Esophagus squamous epithelium (tissue), 5 donors: ENCODE measurements around the gene PUS10. TPM values are rescaled to one million over a fixed set of nuclear protein-coding genes. Genes with fewer than 3 reads are reported as not detected.

Experiments used
- DNase-seq: peaks from one replicate; lab custom pipeline; 2025; lab: John Stamatoyannopoulos, UW
- H3K27ac ChIP-seq, 4 donors: fragments of 200-600 bp; sonication (generic); one replicate each; pipeline ENCODE4 v1.5.1; 2016 to 2019; ENCODE audit warnings: mild to moderate bottlenecking in 1 of 4
- H3K27me3 ChIP-seq, 4 donors: fragments of 200-600 bp; sonication (generic); 1 replicate in 3 of 4; 2 replicates in 1 of 4; pipeline versions ENCODE4 v1.5.1 to v1.6.0; 2017 to 2021; ENCODE audit warnings: antibody characterized with exemption in 1 of 4
- H3K36me3 ChIP-seq, 3 donors: fragments of 200-600 bp; sonication (generic); one replicate each; pipeline ENCODE4 v1.5.1; 2016 to 2019
- H3K4me1 ChIP-seq, 3 donors: fragments of 200-600 bp; sonication (generic); one replicate each; pipeline ENCODE4 v1.5.1; 2017 to 2019
- H3K4me3 ChIP-seq, 4 donors: fragments of 200-600 bp; sonication (generic); 1 replicate in 3 of 4; 2 replicates in 1 of 4; pipeline ENCODE4 v1.5.1; 2016 to 2019; ENCODE audit warnings: mild to moderate bottlenecking in 2 of 4, moderate library complexity in 1 of 4
- H3K9me3 ChIP-seq, 3 donors: fragments of 200-600 bp; sonication (generic); one replicate each; pipeline ENCODE4 v1.5.1; 2016 to 2019
- CTCF ChIP-seq, 6 experiments: fragments of 450-650 bp in 4 of 6; fragments of 200-600 bp in 2 of 6; sonication (generic) in 2 of 6; IDR thresholded peaks; one replicate each; pipeline ENCODE4 v1.5.1; 2016 to 2019; ENCODE audit warnings: antibody characterized with exemption in 6 of 6, mild to moderate bottlenecking in 4 of 6, moderate library complexity in 4 of 6
- POLR2A ChIP-seq, 4 donors: fragments of 450-650 bp; IDR thresholded peaks; one replicate each; pipeline ENCODE4 v1.6.1; 2017; ENCODE audit warnings: antibody characterized with exemption in 4 of 4, mild to moderate bottlenecking in 4 of 4, moderate library complexity in 3 of 4
- WGBS, 2 donors: methylation state at CpG; one replicate each; pipeline ENCODE4 v1.1.5; 2018; 5-methylcytosine and 5-hydroxymethylcytosine counted together
- intact Hi-C: fragments of 100-400 bp; cut with DNase I; formaldehyde crosslinking; loops from one replicate; pipeline ENCODE4 v1.15.0; 2022
- total RNA-seq, 4 donors: library from RNA; depleted of rRNA; stranded (reverse); fragments of >200 nt; gene quantifications; one replicate each; pipeline ENCODE4 v1.1.0, GENCODE V29; 2016
- donor health status: DM: yes; HTN: yes; CAD: no.

PUS10 gene
- 1 to 10 TPM; 3.7 to 9.1 (median 5.4) TPM for total RNA-seq

- peaks cover 10 to 66% (median 20%) of the 10 kb centered on the region in 3 donors for H3K4me1 ChIP-seq
- intact Hi-C loops, result no loop called here
- peak in 2 of 4 donors; percentile 67 to 80 for TF ChIP-seq POLR2A (IDR thresholded peaks at IDR 0.05)
- TF ChIP-seq CTCF (IDR thresholded peaks at IDR 0.05), result peak in 1 of 6 experiments; percentile 1
- H3K27me3 ChIP-seq, result no peaks in the 10 kb centered on the region
- peak within 1 kb of the TSS; percentile 88 to 96 (median 92) for H3K27ac ChIP-seq
- DNase-seq, result peak; percentile 22
- H3K9me3 ChIP-seq, result no peaks in the 10 kb centered on the region
- peak within 1 kb of the TSS; percentile 63 to 94 (median 78) for H3K4me3 ChIP-seq
- H3K36me3 ChIP-seq, result peaks cover 3 to 21% (median 7%) of the 10 kb centered on the region in 3 donors
- WGBS, 2 donors, result 0 to 1% methylated on average over 8 to 14 of the region's 39 CpGs
Observed at GRCh38 chr2:61017556-61018317, at the start of gene PUS10, which contains the start of gene PEX13. Gene PUS10, minus strand, starts transcription at chr2:61018255. Its CDS starts 6,365 bp downstream, at chr2:61011890. Gene PEX13, plus strand, starts transcription at chr2:61017720. Its CDS starts 40 bp downstream, at chr2:61017760.

GRCh38 chr2:61065714-61066709 is 48.0 kb upstream of the PUS10 start, which contains the start of gene SANBR:
Gene SANBR, plus strand, starts transcription at chr2:61065871. Its CDS starts 4,480 bp downstream, at chr2:61070351.
- H3K27me3 ChIP-seq, result no peaks in the 10 kb centered on the region
- peak in 1 of 6 experiments; percentile 10 for TF ChIP-seq CTCF (IDR thresholded peaks at IDR 0.05)
- peak in 2 of 4 donors; percentile 62 to 86 for TF ChIP-seq POLR2A (IDR thresholded peaks at IDR 0.05)
- H3K4me1 ChIP-seq, result peaks cover 3 to 21% (median 4%) of the 10 kb centered on the region in 3 donors
- intact Hi-C loops, result no loop called here
- peak; percentile 38 for DNase-seq
- H3K4me3 ChIP-seq, result peak within 1 kb of the TSS; percentile 83 to 99 (median 86)
- 0% methylated on average over 7 to 19 of the region's 112 CpGs for WGBS, 2 donors
- peak within 1 kb of the TSS; percentile 87 to 95 (median 90) for H3K27ac ChIP-seq
- no peaks in the 10 kb centered on the region for H3K9me3 ChIP-seq
- peaks cover 0 to 10% (median 0%) of the 10 kb centered on the region in 3 donors for H3K36me3 ChIP-seq

- Histone ChIP-seq H3K36me3 (peaks cover 0 to 32% (median 5%) of the 10 kb centered on the region in 3 donors), H3K27me3 (no peaks in the 10 kb centered on the region), H3K4me3 (no peak overlapping the region), H3K9me3 (no peaks in the 10 kb centered on the region), H3K27ac (no peak overlapping the region), H3K4me1 (peaks cover 0 to under 1% (median 0%) of the 10 kb centered on the region in 3 donors)
- no peak for DNase-seq
- intact Hi-C loops, result no loop called here
- TF ChIP-seq POLR2A (IDR thresholded peaks at IDR 0.05) (no peak), CTCF (IDR thresholded peaks at IDR 0.05) (no peak)
Observed at GRCh38 chr2:61059382-61059781, 41.3 kb upstream of the PUS10 start.

GRCh38 chr2:61057562-61057961 is 39.5 kb upstream of the PUS10 start:
- TF ChIP-seq CTCF (IDR thresholded peaks at IDR 0.05) (no peak), POLR2A (IDR thresholded peaks at IDR 0.05) (no peak)
- intact Hi-C loops, result no loop called here
- H3K4me1 ChIP-seq, result no peaks in the 10 kb centered on the region
- no peaks in the 10 kb centered on the region for H3K9me3 ChIP-seq
- H3K27me3 ChIP-seq, result no peaks in the 10 kb centered on the region
- H3K27ac ChIP-seq, result no peak overlapping the region
- peaks cover 0 to 50% (median 5%) of the 10 kb centered on the region in 3 donors for H3K36me3 ChIP-seq
- no peak for DNase-seq
- H3K4me3 ChIP-seq, result no peak overlapping the region
